D721Med (cell line): ENCODE measurements around the gene FBXO9.
"Not testable (repeated sequence)": the region's sequence is repeated elsewhere in the genome, so short reads cannot be mapped to it uniquely, and the experiment has no call there.

ENCODE experiments used
- DNase-seq: peaks from one replicate; pipeline ENCODE4 v3.0.0; 2011; ENCODE audit warnings: low spot score; ENCODE audit not compliant: insufficient read length
- FAIRE-seq: peaks from 2 replicates; lab custom pipeline; 2011; peaks lifted over from hg19 to GRCh38; lab: Jason Lieb, UNC
- TF ChIP-seq, protein P1 (sequence below): IDR thresholded peaks from 2 replicates; pipeline ENCODE4 v1.5.1; 2012; ENCODE audit warnings: mild to moderate bottlenecking, control low read depth; ENCODE audit not compliant: insufficient read depth; ENCODE audit errors: missing control alignments

The FBXO9 gene

DNA sequence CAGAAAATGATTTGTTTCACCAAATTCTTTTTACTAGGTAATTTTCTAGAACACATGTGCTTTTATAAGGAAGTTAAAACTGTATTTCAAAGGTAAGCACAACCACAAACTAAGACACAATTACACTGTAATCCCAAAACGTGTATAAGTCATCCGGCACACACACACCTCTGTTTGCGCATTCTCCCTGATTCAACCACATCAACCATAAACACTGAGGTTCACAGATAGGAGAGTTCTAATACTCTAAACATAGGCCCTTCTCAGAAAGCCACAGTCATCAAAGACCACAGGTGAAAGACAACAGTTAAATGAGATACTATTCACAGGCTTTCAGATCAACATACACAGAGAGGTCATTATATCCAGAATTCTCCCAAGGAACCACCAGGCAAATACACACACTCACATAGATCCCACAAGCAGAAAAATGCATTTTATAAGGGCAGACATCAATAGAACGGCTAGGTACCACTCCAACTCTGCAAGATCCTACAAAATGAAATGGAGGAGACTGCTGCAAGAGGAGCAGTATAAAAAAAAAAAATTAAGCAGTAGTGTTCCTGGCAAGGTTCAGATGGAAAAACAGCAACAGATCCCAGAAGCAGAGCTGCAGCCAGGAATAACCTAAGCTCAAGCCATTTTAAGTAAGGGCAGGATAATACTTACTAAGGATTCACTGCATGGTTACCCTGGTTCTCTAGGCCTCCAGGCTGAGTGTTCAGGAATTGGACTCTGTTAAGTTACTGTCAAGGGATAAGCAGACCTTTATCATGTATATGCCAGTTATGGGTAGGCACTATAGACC, 6.6 kb upstream of the FBXO9 start:
- DNase-seq (no peak), FAIRE-seq (no peak)
- TF ChIP-seq, protein P1, sequence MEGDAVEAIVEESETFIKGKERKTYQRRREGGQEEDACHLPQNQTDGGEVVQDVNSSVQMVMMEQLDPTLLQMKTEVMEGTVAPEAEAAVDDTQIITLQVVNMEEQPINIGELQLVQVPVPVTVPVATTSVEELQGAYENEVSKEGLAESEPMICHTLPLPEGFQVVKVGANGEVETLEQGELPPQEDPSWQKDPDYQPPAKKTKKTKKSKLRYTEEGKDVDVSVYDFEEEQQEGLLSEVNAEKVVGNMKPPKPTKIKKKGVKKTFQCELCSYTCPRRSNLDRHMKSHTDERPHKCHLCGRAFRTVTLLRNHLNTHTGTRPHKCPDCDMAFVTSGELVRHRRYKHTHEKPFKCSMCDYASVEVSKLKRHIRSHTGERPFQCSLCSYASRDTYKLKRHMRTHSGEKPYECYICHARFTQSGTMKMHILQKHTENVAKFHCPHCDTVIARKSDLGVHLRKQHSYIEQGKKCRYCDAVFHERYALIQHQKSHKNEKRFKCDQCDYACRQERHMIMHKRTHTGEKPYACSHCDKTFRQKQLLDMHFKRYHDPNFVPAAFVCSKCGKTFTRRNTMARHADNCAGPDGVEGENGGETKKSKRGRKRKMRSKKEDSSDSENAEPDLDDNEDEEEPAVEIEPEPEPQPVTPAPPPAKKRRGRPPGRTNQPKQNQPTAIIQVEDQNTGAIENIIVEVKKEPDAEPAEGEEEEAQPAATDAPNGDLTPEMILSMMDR = no peak

DNA sequence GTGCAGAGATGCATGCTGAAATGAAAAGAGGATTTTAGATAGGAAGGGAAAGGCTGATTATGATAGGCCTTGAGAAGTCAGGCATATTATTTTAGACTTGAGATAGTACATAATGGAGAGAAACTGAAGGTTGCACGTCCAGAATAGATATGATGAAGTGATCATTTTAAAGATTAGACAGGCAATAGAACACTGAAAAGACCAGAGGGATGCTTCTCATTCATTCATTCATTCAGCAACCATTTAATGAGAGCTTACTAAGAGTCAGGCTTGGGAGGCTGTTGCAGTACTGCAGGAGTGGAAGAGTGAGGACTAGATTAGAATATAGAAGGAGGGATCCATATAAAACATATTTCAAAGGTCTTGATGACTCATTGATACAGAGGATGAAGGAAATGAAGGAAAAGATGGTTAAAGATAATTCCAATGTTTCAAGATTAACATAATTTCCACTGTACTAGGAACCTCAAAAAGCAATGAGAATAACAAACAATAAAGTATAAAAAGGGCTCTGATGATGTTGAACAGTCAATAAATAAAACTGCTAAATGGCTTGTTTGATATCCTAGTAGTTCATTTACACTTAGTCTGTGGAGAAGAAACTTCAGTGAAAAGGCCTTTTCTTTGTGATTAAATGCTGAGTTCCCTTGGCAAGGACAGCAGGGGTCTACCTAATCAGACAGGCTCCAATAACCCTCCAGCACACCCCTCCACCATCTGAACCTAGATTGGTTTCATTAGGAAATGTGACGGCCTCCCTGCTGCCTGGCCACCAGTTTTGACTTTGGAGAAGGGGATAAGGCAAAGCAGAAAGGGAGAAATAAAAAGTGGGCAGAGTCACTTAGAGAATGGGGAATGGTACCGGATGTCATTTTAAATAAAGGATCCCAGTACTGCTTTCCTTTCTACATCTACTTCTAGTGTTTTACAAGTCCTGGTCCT, 5.3 kb upstream of the FBXO9 start:
- TF ChIP-seq, protein P1 = no peak
- FAIRE-seq (no peak), DNase-seq (no peak)

DNA sequence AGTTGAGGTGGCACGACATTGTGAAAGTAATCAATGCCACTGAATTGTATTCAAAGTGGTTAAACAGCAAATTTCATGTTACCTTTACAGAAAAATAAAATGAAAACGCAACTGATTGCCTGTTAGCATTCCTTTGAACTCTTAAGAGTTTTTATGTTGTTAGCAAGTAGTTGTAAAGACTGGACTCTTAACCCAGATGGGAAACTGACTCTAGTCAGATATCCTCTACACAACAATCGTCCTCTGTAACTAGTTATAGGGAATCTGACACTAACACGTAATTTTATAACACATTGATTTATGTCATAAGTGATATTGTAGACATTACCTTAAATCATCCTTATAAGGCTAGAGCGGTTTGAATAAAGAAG, 3.0 kb upstream of the FBXO9 start:
- TF ChIP-seq, protein P1 = no peak
- FAIRE-seq (no peak), DNase-seq (no peak)

DNA sequence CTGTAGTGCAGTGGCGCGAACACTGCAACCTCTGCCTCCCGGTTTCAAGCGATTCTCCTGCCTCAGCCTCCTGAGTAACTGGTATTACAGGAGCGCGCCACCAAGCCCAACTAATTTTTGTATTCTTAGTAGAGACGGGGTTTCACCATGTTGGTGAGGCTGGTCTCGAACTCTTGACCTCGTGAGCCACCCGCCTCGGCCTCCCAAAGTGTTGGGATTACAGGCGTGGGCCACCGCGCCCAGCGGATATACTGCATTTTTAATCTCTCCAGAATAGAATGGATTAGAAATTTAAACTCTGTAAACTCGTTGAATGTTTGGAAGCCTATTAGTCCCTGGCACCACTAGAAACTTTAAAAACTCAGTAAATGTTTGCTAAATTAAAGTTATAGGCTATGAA, 949 bp upstream of the FBXO9 start:
- not testable (repeated sequence) for FAIRE-seq, DNase-seq

DNA sequence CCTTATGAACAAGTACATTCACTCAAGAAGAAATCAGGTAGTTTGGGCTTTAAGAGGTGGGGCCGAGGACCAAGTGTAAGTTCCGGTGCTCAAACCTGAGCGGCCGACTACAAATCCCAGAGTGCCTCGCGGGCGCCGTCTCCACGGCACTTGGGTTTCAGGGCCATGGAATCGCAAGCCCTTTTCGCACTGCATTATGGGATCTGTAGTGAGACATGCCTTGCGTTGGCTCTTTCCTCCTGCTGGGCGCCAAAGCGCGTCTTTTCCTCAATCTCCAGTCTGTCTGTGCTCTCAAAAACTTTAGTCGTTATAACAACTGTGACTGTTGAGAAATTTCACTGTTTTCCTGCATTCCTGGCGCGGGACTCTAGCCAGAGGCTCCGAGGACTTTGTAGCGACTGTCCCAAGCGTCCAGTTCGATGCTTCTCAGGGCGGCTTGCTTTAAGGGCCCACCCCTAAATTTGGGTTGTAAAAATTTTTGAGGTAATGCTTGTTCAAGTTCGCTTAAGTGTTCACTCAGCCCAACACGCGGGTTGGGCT, 408 bp upstream of the FBXO9 start:
- FAIRE-seq (no peak), DNase-seq (peak; percentile 72)
- TF ChIP-seq, protein P1 = no peak

DNA sequence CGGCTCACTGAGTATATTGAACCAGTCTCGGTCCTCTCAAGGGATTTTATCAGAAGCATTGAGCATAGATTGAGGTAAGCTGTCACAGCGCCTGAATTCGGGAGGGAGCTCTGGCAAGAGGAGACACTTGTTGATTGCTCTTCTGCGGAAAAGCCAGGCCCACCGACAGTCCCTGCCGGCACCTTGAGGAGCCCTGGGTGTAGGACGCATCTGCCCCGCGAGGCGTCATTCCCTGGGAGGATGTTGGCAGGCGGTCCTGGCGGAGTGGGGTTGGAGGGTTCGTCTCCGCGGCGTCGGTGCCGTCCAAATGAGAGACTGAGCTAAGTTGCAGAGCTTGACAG, 843 bp downstream of the FBXO9 start:
- TF ChIP-seq, protein P1 = no peak
- FAIRE-seq (no peak), DNase-seq (no peak)

DNA sequence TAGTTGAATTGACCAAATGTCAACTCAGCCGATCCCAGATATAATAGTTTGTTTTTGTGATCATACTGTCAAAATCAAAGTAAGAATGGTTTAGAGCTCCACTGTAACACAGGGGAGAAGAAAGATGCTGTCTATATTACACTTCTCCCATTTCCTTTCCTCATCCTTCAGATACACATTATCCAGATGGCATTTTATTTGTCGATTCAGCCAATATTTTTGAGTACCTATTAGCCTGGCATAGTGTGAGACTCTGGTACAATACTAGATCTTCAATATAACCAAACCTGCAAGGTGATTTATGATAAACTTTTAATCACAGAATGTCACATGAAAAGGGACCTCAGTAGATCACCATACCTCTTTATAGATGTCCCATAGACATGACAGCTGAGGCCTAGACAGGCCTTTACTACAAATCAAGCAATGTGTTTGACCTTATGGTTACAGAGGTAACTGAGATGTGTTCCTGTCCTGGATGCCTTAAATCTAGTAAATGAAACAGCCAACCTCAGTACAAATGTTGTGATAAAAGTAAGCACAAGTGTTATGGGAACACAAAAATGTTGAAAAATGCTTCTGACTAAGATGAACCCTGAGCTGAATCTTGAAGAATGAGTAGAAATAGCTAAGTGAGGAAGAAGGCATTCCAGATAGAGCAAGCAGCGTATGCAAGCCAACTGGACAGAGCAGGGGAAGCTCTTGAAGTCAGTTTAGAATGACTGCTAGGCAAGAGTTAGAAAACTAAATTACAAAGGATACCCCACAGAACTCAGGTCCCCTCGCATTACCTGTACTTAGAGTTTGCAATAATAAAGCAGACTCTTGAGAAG, 1.9 kb downstream of the FBXO9 start:
- TF ChIP-seq, protein P1 = no peak
- DNase-seq (no peak), FAIRE-seq (no peak)
